Nucleus accumbens (tissue), 56 donors: ENCODE results near the gene NTN5.
A peak's percentile ranks its signal among the peaks of the same experiment; 100 is the strongest.

Source experiments
- DNase-seq, 56 donors: peaks; one replicate each; lab custom pipeline; 2025; lab: John Stamatoyannopoulos, UW

Gene NTN5

GRCh38 chr19:48618278-48618915 is 54.4 kb downstream of the NTN5 start:
- peak in 2 of 56 donors; percentile 61 to 63 for DNase-seq

- peak in 7 of 56 donors; percentile 13 to 43 (median 29) for DNase-seq
Observed at GRCh38 chr19:48617146-48617937, 55.5 kb downstream of the NTN5 start.

DNA sequence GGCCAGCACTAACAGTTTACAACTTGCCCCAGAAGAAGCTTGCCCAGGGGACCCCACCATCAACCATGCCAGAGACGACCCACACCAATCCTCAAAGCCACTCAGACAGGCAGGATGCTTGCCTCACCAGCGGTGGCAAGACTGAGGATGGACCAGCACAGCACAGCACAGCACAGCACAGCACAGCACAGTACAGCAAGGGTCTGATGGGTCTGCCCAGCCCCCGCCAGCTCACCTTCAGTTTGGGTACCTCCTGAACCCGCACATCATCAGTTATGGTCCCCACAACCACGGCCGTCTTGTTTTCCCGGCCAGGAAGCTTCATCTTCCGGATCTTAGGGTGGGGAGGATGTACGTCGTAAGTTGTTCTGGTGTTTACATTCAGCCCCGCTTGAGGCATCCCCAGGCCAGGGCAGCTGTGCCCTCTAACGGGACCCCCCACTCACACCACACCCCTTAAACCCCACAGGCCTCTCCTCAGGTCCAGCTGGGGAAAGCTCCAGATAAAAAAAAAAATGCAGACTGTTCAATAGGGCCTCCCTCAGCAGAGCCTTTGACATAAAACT is 56.2 kb downstream of the NTN5 start:
- no peak for DNase-seq

GRCh38 chr19:48616041-48616436 is 56.8 kb downstream of the NTN5 start:
- no peak for DNase-seq

- DNase-seq: no peak
Observed at GRCh38 chr19:48615231-48616040, 57.4 kb downstream of the NTN5 start.

DNA sequence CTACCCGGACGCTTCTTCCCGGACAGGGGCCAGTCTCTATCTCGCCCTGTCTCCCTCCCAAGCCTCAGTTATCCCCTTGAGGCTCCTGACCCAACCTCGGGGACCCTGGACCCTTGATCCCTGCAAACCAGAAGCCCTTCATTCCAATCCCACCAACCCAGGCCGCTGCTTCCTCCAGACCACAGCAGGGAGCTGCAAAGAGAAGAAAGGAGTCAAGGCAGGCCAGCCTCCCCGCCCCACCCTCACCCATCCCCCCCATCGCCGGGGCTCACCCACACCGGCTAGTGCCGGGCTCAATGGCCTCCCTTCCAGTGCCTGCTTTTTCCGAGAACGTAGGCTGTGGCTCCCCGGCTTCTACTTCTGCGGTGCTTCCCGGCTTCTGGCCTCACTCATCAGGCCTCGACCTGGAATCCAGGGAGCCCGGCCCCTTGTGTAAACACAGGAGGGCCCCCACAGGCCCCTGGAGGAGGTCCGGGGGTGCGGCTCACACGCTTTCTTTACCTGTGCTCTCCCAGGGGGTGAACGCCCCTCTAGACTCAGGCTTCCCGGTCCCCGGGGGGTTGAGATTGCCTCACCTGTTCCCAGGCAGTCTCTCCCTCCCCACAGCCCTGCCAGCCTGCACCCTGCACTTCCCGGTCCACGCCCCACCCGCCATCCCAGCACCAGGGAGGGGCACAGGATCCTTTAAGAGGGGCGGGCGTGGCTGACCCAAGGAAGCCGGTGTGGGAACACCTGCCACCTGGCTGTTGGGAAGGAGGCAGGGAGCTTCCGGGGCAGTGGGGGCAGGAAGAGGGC is 58.2 kb downstream of the NTN5 start, which contains the start of gene FAM83E:
FAM83E (minus strand) TSS at position 641 of the 795 bp plus-strand sequence. CDS start 1,704 bp downstream, outside the sequence.
- DNase-seq: no peak

DNA sequence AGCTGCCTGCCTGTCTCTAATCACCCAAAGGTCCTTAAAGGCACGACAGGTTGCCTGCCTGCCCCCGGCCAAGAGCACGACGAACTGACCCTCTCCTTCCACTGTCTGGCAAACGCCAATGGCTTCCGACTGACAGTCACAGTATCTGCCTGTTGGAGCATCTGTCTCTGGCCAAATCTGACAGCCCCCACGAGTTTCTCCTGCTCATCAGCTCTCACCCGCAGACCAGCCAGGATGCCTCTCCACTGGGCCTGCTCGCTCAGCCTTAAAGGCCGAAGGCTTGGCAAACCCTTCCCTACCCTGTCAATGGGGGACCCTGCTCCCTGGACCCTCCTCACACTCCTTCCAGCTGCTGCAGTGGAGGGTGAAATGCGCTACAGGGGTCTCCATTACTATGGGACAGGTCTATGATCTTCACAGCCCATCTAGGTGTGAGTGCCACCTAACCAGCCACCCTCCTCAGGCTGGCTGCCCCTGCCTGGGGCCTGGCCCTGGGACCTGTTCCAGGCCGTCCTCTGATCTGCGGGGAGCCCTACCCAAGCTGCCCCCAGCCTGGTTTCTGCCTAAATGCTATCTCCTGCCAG is 58.9 kb downstream of the NTN5 start:
- no peak for DNase-seq

GRCh38 chr19:48613024-48613851 is 59.6 kb downstream of the NTN5 start:
- DNase-seq: peak in 32 of 56 donors; percentile 16 to 73 (median 36)

DNA sequence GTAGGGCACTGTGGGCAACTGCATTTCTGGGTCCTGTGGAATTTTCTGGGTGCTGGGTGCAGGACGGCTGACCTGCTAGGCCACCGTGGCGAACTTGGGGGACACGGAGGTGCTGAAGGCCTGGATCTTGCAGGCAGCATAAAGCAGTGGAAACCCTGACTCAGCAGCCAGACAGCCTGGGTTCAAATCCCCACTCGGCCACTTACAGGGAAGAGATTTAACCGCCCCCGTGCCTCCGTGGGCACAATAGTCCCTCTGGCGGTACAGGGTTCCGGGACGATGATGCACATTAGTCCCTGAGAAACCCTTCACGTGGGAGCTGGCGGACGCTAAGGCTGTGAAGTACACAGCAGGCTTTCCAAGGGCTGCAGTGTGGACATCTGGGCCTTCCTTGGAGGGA is 60.9 kb downstream of the NTN5 start:
- no peak for DNase-seq
